Activated CD8-positive, alpha-beta memory T cell treated with anti-CD3 and anti-CD28 coated beads, Interleukin-2, amount 50 U/mL, for 4 hours (primary cell): ENCODE results near the gene INPP5E.

Source experiments
- DNase-seq: peaks from one replicate; pipeline ENCODE4 v3.0.0-alpha.2; 2020

The INPP5E gene

GRCh38 chr9:136402067-136402466 is 37.6 kb downstream of the INPP5E start:
- DNase-seq, result no peak

DNA sequence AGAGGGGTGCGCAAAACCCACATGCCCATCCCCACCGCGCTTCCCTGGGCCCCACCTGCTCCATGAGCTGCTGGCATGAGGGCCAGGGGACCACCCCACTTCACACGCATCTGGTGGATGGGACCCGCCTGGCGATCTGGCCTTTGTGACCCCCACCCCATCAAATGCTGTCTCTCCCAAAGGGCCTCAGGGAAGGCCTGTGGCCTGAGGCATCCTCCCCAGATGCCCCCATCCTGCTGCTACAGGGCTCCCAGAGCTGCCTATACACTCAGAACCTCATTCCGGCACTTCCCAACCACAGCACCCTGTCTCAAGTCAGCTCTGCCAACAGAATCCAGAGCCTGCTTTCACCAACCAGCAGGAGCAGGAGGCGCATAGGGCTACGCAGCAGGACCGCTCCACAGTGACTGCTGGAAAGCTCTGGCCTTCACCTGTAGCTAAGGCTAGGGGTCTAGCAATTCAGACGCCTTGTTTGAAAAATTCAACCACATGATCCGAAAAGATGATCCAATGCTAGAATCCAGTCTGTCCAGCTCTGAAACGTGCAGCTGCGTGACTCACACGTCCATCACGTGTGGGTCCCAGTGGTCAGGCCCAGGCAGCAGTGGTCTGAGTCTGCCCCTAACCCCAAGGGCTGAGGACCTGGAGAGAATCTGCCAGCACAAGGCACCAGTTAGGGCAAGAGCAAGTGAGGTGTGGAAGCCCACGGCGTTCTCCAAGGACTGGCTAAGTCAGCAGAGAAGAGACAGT is 38.3 kb downstream of the INPP5E start:
- no peak for DNase-seq

- DNase-seq, result peak; percentile 88
These were observed 39.4 kb downstream of the INPP5E start, which contains the start of gene SNAPC4 for GRCh38 chr9:136400038-136400834. SNAPC4 (minus strand) TSS chr9:136400170; CDS start chr9:136398428, 1,742 bp downstream.

DNA sequence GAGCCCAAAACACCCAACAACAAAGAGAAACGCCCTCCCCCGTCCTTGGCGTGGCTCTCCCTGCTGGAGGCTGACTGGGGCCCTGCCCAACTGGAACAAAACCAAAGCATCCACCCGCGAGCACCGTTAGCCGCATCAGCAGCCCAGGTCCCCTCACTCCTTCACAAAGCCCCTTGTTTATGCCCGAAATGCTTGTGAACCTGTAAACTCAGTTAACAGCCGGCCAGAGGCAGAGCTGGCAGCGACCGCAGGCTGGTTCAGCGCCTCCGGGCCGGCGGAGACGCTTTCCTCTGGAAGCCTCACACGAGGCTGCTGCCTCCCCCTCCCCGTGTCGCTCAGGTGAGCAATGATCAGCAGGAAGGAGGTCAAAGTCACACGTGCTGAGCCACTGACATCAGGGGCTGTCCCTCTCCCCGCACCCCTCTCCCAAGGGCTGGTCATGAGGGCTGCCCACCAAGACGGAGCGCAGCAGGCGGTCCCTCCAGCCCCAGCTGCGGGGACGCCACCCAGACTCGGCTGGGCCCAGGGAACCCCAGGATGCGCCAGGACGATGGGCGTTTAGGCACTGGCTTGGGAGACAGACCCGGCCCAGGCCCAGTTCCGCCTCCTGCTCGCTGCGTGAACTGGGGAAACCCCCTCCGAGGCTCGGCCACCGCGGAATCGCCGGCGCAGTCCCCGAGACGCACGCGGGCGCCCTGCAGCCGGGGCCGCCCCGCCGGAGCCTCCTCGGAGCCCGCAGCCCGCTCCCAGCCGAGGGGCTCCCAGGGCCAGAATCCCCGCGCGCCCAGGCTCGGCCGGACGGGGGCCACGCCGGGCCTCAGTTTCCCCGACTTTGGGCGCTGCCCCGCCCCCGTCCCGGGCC is 40.2 kb downstream of the INPP5E start:
- DNase-seq, result peak; percentile 41

GRCh38 chr9:136398286-136398685 is 41.4 kb downstream of the INPP5E start:
- DNase-seq, result no peak

DNA sequence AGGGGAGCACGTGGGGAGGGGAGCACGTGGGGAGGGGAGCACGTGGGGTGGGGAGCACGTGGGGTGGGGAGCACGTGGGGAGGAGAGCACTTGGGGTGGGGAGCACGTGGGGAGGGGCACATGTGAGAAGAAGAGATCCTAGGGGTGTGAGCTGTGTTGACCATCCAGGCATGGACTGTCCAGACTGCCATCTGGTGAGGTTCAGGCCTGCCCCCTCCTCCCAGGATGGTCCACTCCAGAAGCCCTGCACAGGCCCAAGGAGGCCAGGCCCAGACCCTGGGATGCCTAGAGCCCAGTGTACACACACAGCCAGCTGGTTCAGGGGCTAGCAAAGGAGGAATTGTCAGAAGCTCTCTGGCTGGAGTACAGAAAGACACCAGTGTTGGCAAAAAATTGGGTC is 42.0 kb downstream of the INPP5E start:
- no peak for DNase-seq

GRCh38 chr9:136396219-136396515 is 43.5 kb downstream of the INPP5E start:
- no peak for DNase-seq

- DNase-seq, result no peak
These were observed 44.1 kb downstream of the INPP5E start for GRCh38 chr9:136395345-136396218.

DNA sequence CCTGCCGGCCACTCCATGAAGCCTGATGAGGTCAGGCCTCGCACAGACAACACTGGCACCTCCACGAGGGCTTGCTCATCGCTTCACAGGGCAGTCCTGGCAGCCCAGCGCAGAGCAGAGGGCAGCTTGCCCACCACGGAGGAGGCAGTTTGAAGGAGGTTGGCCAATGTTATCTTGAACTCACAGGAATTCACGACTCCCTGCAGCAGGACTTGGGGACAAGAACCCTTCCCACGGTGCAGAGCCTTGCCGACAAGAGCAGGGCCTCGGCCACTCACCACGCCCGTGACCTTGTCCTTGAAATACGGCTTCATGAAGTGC is 44.7 kb downstream of the INPP5E start:
- DNase-seq, result no peak

- DNase-seq, result no peak
These were observed 45.2 kb downstream of the INPP5E start for GRCh38 chr9:136394312-136395019.

DNA sequence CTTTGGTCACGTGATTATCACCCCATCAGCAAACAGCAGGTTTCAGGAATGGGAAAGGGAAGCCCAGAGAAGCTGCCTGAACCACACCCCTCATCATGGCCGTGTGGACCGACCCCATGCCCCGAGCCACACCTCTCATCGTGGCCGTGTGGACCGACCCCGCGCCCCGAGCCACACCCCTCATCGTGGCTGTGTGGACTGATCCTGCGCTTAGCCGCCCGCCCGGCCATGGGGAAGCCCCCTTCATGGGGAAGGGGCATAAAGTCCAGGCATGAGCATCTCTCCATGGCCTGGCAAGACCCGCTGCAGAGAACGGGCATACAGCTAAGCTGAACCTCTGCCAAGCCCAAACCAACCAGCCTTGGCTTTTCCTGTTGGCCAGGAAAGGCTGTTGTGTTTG is 46.1 kb downstream of the INPP5E start:
- no peak for DNase-seq

GRCh38 chr9:136392538-136393449 is 46.9 kb downstream of the INPP5E start:
- DNase-seq, result no peak

DNA sequence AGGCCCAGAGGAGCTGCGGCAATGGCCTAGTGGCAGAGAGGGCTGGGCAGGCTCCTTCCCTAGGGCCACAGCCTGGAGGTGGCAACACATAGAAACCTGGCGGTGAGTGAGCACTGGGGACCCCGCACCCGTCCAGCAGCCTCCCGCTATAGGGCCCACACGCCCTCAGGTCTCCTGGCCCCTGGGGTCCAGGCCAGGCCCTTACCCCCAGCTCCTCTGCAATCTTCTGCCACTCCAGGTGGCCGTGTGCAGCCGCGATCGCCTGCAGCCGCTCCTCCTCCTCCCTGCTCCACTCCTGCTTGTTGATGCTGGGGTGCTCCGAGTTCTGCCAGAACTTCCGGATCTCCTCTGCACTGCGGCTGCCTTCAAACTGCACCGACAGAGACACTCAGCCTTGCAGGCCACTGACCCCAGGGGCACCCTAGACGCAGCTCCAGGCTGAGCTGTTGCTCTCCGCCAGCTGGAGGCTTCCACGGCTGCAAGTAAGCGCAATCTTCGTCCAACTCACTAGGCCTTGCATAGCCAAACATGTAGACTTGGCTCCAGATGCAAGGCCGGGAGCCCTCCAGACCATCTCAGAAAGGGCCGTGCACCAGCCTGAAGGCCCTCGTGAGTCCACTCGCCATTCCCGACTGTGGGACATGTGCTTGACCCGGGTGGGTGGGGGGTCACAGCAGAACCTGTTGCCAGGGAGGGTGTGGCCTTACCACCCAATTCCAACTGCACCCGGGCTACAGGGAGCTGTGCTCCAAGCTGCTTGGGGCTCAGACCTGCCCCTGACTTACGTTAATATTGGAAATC is 47.7 kb downstream of the INPP5E start:
- DNase-seq, result no peak

DNA sequence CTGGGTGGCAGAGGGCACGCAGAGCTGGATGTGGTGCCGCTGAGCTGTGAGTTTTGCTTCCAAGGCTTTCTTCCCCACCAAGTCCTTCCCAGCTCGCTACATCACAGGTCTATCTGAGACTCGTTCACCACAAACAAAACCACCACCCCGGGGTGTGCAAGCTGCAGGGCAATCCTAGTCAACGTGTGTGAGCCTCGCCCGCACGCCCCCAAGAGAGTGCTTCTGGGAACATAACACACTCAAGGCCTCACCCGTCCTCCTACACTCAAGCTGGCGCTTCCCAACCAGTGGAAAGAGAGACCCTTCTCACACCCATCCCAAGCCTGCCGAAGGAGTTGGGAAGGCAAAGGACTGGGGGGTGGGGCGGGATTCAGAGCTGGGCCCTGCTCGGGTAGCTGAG is 50.2 kb downstream of the INPP5E start:
- no peak for DNase-seq

GRCh38 chr9:136387217-136387616 is 52.4 kb downstream of the INPP5E start:
- no peak for DNase-seq

DNA sequence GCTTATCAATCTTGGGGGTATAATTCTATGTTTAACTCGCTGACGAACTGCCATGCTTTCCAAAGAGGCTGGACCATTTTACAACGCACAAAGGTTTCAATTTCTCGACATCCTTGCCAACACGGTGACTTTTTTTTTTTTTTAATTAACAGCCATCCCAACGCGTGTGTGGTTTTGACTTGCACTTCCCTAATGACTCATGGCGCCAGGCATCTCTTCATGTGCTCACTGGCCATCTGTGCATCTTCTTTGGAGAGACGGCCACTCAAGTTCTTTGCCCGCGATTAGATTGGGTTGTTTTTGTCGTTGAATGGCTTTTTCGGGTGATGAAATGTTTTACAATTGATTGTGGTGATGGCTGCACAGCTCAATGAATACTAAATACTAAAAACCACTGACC is 53.6 kb downstream of the INPP5E start:
- DNase-seq, result no peak

DNA sequence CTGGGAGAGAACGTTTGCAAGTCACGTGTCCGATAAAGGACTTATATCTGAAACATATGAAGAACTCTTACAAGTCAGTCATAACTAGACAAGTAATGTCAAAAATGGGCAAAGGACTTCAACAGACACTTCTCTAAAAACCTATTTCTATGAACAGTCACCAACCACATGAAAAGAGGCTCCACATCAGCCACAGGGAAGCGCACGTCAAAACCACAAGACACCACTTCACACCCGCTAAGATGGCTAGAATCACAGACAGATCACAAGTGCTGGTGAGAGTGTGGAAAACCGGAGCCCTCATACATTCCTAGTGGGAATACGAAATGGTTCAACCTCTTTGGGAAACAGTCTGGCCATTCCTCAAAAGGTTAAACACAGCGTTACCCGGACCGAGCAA is 54.6 kb downstream of the INPP5E start:
- DNase-seq, result no peak

DNA sequence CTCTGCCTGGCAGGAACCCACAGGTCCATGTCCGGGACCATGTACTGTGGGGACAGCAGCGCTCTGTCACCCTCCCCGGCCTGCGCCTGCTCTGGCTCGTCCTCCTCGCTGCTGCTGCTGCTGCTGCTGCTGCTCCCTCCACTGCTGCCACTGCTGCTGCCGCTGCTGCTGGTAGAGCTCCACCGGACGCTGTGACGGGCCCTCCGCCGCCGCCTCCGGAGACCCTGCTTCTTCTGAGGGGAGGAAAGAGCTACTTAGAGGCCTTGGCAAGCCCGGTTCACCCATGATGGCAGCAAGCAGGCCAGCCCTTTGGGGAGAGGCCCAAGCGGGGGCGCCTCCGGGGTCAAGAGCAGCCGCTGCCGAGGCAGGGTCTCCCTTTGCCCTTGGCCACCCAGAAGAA is 56.2 kb downstream of the INPP5E start:
- DNase-seq, result no peak

GRCh38 chr9:136381966-136382513 is 57.6 kb downstream of the INPP5E start:
- DNase-seq, result no peak

- no peak for DNase-seq
These were observed 58.3 kb downstream of the INPP5E start for GRCh38 chr9:136381311-136381710.
